Fibroblast of peridontal ligament (primary cell): ENCODE results near the gene APOC4.
"Not testable (repeated sequence)": the region's sequence is repeated elsewhere in the genome, so short reads cannot be mapped to it uniquely, and the experiment has no call there.

Source experiments
- DNase-seq: peaks from one replicate; pipeline ENCODE4 v3.0.0-alpha.2; 2010; ENCODE audit errors: extremely low read depth

The APOC4 gene

DNA sequence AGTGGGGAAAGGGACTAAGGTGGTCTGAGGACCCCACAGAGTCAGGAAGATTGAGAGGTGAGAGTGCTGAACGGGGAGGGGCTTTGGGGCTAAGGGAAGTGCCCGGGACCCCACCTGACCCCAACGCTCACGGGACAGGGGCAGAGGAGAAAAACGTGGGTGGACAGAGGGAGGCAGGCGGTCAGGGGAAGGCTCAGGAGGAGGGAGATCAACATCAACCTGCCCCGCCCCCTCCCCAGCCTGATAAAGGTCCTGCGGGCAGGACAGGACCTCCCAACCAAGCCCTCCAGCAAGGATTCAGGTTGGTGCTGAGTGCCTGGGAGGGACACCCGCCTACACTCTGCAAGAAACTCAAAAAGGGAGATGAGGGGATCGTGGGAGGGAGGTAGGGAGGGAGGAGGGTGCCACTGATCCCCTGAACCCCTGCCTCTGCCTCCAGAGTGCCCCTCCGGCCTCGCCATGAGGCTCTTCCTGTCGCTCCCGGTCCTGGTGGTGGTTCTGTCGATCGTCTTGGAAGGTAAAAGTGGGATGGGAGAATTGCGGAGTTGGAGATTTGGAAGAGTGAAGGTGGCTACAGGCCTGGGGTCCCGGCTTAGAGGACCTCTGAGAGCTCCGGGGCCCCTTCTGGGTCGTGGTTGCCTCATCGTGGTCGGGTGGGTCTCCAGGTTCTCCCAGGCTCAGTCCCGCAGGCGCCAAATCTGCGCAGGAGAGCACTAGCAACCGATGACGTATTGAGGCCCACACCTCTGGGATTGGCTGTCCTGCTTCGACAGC lies 27.4 kb upstream of the APOC4 start, which contains the start of gene APOC1:
Gene APOC1, plus strand, starts transcription at position 176 of the 774 bp plus-strand sequence. Its CDS starts 284 bp downstream, at position 460.
- DNase-seq = peak; percentile 77

DNA sequence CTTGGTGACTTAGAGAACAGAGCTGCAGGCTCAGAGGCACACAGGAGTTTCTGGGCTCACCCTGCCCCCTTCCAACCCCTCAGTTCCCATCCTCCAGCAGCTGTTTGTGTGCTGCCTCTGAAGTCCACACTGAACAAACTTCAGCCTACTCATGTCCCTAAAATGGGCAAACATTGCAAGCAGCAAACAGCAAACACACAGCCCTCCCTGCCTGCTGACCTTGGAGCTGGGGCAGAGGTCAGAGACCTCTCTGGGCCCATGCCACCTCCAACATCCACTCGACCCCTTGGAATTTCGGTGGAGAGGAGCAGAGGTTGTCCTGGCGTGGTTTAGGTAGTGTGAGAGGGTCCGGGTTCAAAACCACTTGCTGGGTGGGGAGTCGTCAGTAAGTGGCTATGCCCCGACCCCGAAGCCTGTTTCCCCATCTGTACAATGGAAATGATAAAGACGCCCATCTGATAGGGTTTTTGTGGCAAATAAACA lies 17.8 kb upstream of the APOC4 start:
- DNase-seq = no peak

DNA sequence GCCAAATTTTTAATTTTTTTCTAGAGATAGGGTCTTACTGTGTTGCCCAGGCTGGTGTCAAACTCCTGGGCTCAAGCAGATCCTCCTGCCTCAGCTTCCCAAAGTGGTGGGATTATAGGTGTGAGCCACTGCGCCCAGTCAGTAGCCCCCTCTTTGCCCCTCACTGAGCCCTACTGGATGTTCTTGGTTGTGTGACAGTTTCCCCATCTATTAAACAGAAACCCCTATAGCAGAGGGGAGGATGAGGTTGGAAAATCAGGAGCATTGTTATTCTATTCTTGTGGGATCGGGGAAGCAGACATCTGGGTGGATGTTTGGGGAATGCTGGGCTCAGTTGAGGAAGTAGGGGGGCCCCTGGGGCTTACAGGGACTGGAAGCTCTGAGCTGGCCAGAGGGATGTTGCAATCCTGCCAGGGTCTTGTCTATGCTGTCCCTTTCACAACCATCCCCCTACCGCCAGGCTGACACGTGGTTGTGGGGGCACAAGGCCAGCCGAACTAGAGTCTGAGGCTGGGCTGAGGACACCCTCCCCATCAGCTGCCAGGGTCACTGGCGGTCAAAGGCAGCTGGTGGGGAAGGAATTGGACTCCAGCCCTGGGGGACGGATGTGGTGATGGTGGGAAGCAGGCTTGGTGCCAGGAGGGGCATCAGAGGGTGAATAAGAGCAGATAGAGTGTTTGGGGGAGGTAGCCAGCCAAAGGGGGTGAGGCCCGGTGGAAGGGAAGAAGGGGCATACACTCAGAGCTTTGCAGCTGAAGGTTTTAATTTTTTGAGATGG lies 16.7 kb upstream of the APOC4 start:
- DNase-seq = peak; percentile 70

DNA sequence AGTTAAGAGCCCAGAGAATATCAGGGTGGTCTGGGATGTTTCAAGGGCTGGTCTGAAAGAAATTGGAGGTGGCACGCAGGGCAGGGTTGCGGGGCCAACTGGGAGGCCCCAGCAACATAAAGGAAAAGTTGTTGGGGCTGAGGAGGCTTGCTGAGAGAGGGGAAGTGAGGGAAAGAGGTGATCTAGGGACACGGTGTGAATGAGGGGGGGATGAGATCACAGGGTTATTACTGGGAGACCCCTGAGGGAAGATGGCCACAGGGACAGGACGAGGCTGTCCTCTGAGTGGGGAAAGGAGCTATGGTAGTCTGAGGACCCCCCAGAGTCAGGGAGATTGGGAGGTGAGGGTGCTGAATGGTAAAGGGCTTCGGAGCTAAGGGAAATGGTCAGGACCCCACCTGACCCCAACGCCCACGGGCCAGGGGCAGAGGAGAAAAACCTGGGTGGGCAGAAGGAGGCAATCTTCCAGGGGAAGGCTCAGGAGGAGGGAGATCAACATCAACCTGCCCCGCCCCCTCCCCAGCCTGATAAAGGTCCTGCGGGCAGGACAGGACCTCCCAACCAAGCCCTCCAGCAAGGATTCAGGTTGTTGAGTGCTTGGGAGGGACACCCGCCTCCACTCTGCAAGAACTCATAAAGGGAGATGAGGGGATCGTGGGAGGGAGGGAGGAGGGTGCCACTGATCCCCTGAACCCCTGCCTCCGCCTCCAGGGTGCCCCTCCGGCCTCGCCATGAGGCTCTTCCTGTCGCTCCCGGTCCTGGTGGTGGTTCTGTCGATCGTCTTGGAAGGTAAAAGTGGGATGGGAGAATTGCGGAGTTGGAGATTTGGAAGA lies 15.6 kb upstream of the APOC4 start:
- DNase-seq = not testable (repeated sequence)

DNA sequence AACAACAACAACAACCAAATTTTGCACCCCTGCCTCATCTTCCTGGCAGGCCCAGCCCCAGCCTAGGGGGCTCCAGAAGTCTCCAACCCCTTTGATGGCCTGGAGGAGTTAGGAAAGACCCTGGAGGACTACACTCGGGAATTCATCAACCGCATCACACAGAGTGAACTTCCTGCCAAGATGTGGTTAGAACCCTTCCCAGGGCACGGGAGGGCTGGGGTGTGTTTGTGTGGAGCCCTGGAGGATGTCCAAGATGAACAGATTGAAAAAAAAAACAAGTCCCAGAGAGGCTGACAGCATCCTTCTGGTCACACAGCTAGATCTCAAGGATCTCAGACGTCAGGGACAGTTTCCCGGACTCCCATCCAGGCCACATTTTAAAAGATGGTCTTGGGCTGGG lies 14.3 kb upstream of the APOC4 start:
- DNase-seq = peak; percentile 89

DNA sequence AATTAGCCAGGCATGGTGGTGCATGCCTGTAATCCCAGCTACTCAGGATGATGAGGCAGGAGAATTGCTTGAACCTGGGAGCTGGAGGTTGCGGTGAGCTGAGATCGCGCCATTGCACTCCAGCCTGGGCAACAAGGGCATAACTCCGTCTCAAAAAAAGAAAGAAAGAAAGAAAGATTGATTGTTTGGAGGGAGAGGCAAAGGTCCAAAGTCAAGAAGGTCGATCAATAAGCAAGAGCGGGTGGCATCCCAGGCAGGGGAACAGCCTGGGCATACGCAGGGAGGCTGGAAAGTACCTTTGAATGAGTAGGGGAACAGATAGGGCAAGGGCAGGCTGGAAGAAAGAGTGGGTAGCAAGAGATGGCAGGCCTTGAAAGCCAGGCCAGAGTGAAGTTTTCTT lies 11.9 kb upstream of the APOC4 start:
- DNase-seq = no peak

DNA sequence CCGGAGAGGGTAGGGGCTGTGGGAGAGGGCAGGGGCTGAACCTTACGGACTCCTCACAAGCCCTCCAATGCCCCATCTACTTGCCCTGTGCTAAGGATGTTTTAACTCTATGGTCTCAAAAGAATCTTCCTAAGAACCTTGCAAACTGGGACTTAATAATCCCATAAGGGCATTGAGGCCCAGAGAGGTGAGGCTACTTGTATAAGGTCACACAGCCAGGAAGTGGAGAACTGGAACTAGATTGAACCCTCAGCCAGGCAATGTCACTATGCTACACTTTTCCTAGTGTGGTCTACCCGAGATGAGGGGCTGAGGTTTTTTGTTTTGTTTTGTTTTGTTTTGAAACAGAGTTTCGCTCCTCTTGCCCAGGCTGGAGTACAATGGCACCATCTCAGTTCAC lies 10.5 kb upstream of the APOC4 start:
- DNase-seq = no peak

DNA sequence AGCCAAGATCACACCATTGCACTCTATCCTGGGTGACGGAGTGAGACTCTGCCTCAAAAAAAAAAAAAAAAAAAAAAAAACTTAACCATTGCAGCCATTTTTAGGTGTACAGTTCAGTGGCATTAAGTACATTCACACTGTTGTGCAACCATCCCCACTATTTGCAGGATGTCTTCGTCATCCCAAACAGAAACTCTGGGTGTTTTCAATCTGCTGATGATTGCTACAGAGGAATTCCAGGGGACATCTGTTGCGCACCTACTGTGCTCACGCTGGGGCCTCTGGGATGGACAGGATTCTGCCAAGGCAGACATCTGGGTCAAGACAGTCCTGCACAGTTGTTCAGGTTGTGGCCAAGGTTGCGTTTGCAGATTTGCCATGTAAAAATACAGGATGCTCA lies 2.4 kb upstream of the APOC4 start:
- no peak for DNase-seq

DNA sequence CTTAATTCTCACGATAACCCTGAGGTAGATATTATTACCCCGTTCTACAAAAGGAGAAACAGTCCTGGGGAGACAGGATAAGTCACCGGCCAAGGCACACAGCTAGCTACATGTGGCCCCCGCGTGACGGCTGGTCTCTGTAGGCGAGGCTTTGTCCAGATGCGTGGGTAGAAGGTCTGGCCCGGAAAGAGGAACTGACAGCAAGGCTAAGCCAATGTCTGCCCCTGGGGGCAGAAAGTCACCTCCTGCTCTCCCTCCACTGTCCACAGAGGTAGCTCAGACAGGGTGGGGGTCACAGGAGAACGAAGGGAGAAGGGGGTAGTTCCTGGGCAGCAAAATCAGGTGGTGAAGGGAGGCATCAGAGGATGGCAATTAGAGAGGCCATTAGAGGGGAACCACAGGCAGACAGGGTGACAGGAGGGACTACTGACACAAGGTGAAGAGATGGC lies 1.8 kb downstream of the APOC4 start:
- no peak for DNase-seq

DNA sequence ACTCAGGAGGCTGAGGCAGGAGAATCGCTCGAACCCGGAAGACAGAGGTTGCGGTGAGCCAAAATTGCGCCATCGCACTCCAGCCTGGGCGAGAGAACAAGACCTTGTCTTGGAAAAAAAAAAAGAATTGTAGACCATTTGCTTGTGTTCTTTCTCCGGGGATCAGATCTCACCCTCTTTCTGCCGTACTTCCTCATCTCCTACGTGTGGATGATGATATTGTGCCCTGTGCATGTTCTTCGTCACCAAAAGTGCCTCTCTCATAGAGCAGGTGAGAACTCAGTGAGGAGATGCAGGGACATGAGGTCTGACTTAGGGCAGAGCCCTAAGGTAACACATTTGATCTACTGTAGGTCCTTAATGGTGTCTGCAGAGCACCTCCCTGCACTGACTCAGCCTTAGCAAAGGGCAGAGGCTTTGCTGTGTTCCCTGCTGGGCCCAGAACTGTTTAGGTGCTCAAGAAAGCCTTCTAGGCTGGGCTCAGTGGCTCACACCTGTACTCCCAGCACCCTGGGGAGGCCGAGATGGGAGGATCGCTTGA lies 5.1 kb downstream of the APOC4 start:
- no peak for DNase-seq

DNA sequence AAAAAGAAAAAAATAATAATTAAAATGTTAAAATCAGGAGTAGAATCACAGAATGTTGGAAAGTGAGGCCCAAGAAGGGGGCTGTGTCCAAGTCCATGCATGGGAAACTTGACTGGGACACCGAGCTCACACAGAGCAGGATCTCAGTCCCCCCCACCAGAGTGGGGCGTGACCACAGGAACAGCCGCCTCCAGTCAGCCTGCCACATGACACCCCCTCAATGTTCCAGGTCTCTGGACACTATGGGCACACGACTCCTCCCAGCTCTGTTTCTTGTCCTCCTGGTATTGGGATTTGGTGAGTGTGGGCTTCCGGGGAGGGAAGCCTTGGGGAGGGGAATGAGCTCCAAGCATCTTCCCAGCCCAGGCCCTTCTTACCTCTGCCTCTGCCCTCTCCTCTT lies 6.2 kb downstream of the APOC4 start:
- DNase-seq = no peak

DNA sequence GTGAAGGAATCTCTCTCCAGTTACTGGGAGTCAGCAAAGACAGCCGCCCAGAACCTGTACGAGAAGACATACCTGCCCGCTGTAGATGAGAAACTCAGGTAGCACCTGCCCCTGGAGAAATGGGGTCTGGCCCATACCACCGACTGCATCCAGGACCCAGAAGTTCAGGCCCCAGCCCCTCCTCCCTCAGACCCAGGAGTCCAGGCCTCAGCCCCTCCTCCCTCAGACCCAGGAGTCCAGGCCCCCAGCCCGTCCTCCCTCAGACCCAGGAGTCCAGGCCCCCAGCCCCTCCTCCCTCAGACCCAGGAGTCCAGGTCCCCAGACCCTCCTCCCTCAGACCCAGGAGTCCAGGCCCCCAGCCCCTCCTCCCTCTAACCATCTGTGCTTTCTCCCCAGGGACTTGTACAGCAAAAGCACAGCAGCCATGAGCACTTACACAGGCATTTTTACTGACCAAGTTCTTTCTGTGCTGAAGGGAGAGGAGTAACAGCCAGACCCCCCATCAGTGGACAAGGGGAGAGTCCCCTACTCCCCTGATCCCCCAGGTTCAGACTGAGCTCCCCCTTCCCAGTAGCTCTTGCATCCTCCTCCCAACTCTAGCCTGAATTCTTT lies 6.8 kb downstream of the APOC4 start:
- DNase-seq = peak; percentile 34

DNA sequence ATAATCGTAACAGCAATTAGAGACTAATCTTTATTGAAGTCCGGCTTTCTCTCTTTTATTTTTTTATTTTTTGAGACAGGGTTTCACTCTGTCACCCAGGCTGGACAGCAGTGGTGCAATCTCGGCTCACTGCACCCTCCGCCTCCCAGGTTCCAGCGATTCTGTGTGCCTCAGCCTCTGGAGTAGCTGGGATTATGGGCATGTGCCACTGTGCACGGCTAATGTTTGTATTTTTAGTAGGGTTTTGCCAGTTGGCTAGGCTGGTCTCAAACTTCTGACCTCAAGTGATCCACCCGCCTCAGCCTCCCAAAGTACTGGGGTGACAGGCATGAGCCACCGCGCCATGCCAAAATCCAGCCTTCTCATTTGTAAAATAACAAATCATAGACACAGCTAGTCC lies 7.5 kb downstream of the APOC4 start:
- DNase-seq = no peak

DNA sequence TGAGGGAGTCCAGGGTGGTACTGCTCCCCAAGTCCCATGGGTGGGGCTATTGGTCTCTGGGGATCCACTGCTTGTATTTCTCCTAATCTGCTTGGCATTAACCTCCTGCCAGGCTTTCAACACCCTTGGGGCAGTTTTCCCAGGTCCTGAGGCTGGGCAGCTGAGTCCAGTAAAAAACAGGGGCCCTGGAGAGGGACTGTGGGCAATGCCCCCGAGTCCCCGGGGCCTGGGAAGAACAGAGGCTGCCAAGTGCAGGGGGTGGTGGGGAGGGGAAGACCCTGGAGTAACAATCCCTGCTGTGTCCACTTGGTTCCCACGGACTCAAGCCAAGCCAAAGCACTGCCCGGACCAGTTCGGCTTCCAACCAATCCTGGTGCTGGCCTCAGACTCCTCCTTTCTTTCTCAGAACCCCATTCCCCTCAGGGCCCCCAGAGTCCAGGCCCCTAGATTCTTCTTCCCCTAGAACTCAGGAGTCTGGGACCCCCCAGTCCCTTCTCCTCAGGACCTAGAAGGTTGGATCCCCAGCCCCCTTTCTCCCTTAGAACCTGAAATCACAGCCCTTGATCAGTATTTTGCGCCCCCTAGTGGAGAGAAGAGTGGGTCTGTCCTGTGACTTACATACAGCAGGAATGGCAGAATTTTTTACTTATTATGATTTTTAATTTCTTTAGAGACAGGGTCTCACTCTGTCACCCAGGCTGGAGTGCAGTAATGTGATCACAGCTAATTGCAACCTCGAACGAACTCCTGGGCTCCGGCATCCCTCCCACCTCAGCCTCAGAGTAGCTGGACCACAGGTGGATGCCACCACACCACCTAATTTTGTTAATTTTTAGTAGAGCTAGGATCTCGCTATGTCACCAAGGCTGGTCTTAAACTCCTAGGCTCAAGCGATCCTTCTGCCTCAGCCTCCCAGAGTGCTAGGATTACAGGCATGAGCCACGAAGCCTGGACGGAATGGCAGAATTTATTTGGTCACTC lies 9.4 kb downstream of the APOC4 start:
- DNase-seq = peak; percentile 88

DNA sequence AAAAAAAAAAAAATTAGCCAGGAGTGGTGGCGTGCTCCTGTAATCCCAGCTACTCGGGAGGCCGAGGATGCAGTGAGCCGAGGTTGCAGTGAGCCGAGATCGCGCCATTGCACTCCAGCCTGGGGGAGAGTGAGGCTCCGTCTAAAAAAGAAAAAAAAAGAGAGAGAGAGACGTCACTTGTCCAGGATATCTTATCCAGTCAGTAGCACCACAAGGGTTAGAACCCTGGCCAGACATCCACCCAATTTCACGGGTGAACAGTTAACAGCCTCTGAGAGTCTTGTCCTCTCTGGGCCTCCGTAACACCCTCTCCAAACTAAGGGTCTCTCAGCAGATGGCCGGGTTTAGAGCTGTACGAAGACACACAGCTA lies 12.2 kb downstream of the APOC4 start:
- no peak for DNase-seq

DNA sequence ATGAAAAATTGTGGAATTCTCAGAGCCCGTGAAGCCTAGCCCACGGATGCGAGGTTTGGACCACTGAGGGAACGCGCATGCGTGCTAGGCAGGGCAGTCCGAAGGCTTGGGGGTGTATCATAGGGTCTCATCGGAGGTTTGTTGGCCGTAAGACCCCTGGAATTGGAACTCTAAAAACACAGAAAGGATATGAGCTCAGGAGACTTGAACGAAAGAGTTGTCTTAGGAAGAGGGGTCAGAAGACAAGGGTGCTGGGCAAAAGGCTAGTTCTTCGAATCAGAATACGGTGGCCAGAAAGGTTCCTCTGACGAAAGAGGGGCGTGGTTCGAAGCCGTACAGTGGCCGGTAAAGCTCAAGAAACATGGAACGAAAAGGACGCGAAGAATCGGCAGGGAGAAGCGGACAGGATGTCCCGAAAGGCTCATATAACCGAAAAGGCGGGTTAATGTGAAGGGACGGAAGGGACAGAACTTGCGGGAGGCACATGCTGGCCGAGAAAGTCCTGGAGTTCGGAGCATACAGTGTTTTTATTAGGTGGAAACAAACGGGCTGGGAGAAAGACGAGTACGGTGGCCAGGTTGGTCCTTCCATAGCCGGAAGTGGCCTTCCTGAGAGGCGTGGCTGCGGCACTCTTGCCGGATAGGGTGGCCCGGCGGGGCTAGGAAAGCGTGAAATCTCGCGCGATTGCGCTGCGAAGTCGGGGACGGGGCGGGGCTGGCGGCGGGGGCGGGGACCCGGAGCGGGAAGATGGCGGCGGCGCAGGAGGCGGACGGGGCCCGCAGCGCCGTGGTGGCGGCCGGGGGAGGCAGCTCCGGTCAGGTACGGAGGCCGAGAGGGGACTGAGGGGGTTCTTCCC lies 12.8 kb downstream of the APOC4 start, which contains the start of gene CLPTM1:
Gene CLPTM1, plus strand, starts transcription at position 732 of the 856 bp plus-strand sequence. Its CDS starts 16 bp downstream, at position 748.
- peak; percentile 97 for DNase-seq

DNA sequence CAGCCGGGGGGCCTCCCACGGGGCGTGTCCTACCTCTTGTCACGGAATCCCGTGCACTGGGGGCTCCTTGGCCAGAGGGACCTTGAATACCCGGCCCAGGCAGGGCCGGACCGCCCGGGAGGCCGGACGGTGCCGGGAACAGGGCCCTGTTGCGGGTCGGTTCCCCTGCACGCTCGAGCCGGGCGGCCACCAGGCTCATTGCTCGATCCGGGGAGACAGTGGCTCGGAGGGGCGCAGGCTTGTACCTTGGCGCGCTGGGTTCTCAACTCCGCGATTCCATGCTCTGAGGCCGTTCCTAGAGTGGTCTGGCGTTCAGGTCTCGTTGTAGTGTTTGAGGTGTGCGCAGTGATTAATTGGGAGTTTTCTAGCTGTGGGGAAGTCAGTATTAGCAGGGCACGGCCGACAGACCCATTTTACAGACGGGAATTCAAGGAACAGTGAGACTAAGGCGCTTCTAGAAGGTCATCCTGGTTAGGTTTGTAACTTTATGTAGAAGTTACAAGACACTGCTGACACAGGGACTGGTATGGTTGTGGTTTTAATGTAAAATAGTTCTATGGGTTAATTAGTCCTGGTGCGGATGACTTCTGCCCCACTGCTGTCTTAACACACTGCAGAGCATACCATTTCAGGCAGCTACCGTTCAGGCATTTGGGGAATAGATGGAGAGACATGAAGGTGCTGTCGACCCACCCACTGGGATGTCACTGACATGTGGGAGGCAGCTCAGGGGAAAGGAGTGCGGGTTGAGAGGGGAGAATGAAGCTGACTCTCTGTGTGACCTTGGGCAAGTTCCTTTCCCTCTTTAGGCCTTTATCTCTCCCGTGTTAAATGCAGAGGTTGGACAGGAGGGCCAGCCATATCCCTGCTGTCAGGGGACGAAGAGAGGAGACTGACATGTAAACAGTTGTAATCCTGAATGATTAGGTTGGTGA lies 13.7 kb downstream of the APOC4 start:
- peak; percentile 1 for DNase-seq

DNA sequence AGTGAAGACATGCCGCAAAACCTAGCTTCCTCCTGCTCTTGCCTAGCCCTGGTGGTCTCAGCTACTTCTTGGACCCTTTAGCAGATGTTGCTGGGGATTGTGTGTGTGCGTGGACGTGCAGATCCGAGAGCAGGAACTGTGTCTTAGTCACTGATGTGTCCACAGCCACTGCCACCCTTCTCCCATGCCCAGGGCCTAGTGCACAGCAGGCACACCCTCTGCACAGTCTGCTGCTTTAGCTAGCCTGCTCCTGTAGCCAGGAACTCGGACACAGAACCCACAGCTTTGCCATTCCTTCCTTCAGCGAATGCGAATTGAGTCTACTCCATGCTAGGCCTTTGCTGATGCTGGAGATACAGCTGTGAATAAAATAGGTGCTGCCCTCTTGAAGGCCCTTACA lies 15.5 kb downstream of the APOC4 start:
- no peak for DNase-seq
